ENCODE measurements around the gene GRM4. TPM values are rescaled to one million over a fixed set of nuclear protein-coding genes. Genes with fewer than 3 reads are reported as not detected.

The GRM4 gene
- total and polyA plus RNA-seq, 10 of the 15 experiments (the other 5 are each of a cell fraction or from before 2014, with no cell fraction given) = 0.01 to 0.31 (median 0.05) TPM; not detected in 2

- no peak for TF ChIP-seq CUX1 (IDR thresholded peaks at IDR 0.05; ENCODE audit: insufficient replicate concordance, low read depth, low read length)
- TF ChIP-seq ZNF592 (IDR thresholded peaks at IDR 0.05) = no peak
- TF ChIP-seq LARP7 (IDR thresholded peaks at IDR 0.05) = no peak
- no peak for TF ChIP-seq GATAD2B (conservative IDR thresholded peaks at IDR 0.05; ENCODE audit: low read depth)
- no peak for TF ChIP-seq ZBED1 (IDR thresholded peaks at IDR 0.05; ENCODE audit: borderline replicate concordance)
- TF ChIP-seq RUNX3 (IDR thresholded peaks at IDR 0.05; ENCODE audit: low read length) = no peak
- no peak for TF ChIP-seq ESRRA (IDR thresholded peaks at IDR 0.05; ENCODE audit: low read length)
- no peak for TF ChIP-seq NBN (IDR thresholded peaks at IDR 0.05)
- TF ChIP-seq POLR2AphosphoS5 (IDR thresholded peaks at IDR 0.05; ENCODE audit: low read length) = no peak
- no peak for TF ChIP-seq KAT2A (conservative IDR thresholded peaks at IDR 0.05; ENCODE audit: control insufficient read depth, low read depth, low read length)
Measured at GRCh38 chr6:34146801-34147592, 1.1 kb upstream of the GRM4 start (continued).

Data from GM12878 (cell line).